GM21447 (cell line): ENCODE results near the gene PIN1.
A peak's percentile ranks its signal among the peaks of the same experiment; 100 is the strongest.
"Not testable (repeated sequence)": the region's sequence is repeated elsewhere in the genome, so short reads cannot be mapped to it uniquely, and the experiment has no call there.

Source experiments
- ATAC-seq: cut with Tn5 transposase; IDR thresholded peaks from one replicate; pipeline ENCODE4 v1.9.1; 2021; ENCODE audit not compliant: unreplicated experiment

PIN1 gene

GRCh38 chr19:9818734-9819595 lies 16.2 kb upstream of the PIN1 start, which contains the start of gene FBXL12:
Gene FBXL12, minus strand, starts transcription at chr19:9819079. Its CDS starts 266 bp downstream, at chr19:9818813.
- peak; percentile 75 for ATAC-seq

GRCh38 chr19:9819596-9819909 lies 15.6 kb upstream of the PIN1 start:
- ATAC-seq: no peak

- not testable (repeated sequence) for ATAC-seq
Measured at GRCh38 chr19:9820034-9820433, 15.1 kb upstream of the PIN1 start.

- no peak for ATAC-seq
Measured at GRCh38 chr19:9823816-9824215, 11.3 kb upstream of the PIN1 start.

- peak; percentile 88 for ATAC-seq
Measured at GRCh38 chr19:9827289-9828238, 7.6 kb upstream of the PIN1 start, which contains the start of gene UBL5. Gene UBL5, plus strand, starts transcription at chr19:9827918. Its CDS starts 420 bp downstream, at chr19:9828338.

- no peak for ATAC-seq
Measured at GRCh38 chr19:9828551-9829063, 6.5 kb upstream of the PIN1 start.

- ATAC-seq: no peak
Measured at GRCh38 chr19:9834307-9834725, 802 bp upstream of the PIN1 start.

- ATAC-seq: peak; percentile 3
Measured at GRCh38 chr19:9835507-9835949, 410 bp downstream of the PIN1 start.

GRCh38 chr19:9836021-9836420 lies 903 bp downstream of the PIN1 start:
- no peak for ATAC-seq

- no peak for ATAC-seq
Measured at GRCh38 chr19:9838324-9838723, 3.2 kb downstream of the PIN1 start.

GRCh38 chr19:9839415-9839814 lies 4.3 kb downstream of the PIN1 start:
- no peak for ATAC-seq

- ATAC-seq: no peak
Measured at GRCh38 chr19:9842834-9843625, 7.9 kb downstream of the PIN1 start.

- ATAC-seq: not testable (repeated sequence)
Measured at GRCh38 chr19:9843626-9844273, 8.6 kb downstream of the PIN1 start.

- no peak for ATAC-seq
Measured at GRCh38 chr19:9847087-9847671, 12.1 kb downstream of the PIN1 start.

- no peak for ATAC-seq
Measured at GRCh38 chr19:9848060-9848459, 12.9 kb downstream of the PIN1 start.

GRCh38 chr19:9848762-9849161 lies 13.6 kb downstream of the PIN1 start:
- ATAC-seq: no peak

GRCh38 chr19:9849791-9850190 lies 14.7 kb downstream of the PIN1 start:
- ATAC-seq: no peak

- no peak for ATAC-seq
Measured at GRCh38 chr19:9850235-9850959, 15.3 kb downstream of the PIN1 start.

- ATAC-seq: no peak
Measured at GRCh38 chr19:9854282-9854846, 19.2 kb downstream of the PIN1 start.
